PC-9 (cell line): ENCODE data around the gene C18orf54. TPM values are rescaled to one million over a fixed set of nuclear protein-coding genes. Genes with fewer than 3 reads are reported as not detected.
"Not testable (repeated sequence)": the region's sequence is repeated elsewhere in the genome, so short reads cannot be mapped to it uniquely, and the experiment has no call there.

Source experiments
- BruUV-seq: library from RNA; stranded (reverse); fragments of 400-500 nt; replicated peaks from 2 replicates; lab custom pipeline; 2021; lab: Mats Ljungman, UMichigan
- CTCF ChIA-PET: fragments of 300-600 bp; sonication (Branson Sonifier 250); formaldehyde crosslinking; loops from one replicate; lab custom pipeline; 2022; ENCODE audit warnings: antibody characterized with exemption; lab: Charles Lee
- POLR2A ChIA-PET: fragments of 300-600 bp; sonication (Branson Sonifier 250); formaldehyde crosslinking; loops from one replicate; lab custom pipeline; 2022; ENCODE audit warnings: antibody characterized with exemption; ENCODE audit not compliant: unreplicated experiment; lab: Charles Lee
- DNase-seq, 2 experiments: peaks; one replicate each; pipeline versions ENCODE4 v3.0.0 to v3.0.0-alpha.2; 2015 to 2022; ENCODE audit warnings: mixed read lengths in 1 of 2
- H2AFZ ChIP-seq: fragments of 200-600 bp; sonication (generic); 2 replicates; pipeline ENCODE4 v1.8.1; 2017; ENCODE audit warnings: antibody characterized with exemption
- H3F3A ChIP-seq: fragments of 200-600 bp; sonication (generic); 2 replicates; pipeline ENCODE4 v1.8.1; 2017; ENCODE audit warnings: antibody characterized with exemption, mild to moderate bottlenecking, low read depth; ENCODE audit not compliant: insufficient read depth
- H3K27ac ChIP-seq: fragments of 200-600 bp; sonication (generic); 2 replicates; pipeline ENCODE4 v1.6.1; 2016; ENCODE audit warnings: mixed run types
- H3K27me3 ChIP-seq: fragments of 200-600 bp; sonication (generic); 2 replicates; pipeline ENCODE4 v1.6.1; 2016; ENCODE audit warnings: low read depth, mixed run types; ENCODE audit not compliant: insufficient read depth
- H3K36me3 ChIP-seq: fragments of 200-600 bp; sonication (generic); 2 replicates; pipeline ENCODE4 v1.6.1; 2016; ENCODE audit warnings: low read depth, mixed run types
- H3K4me1 ChIP-seq: fragments of 200-600 bp; sonication (generic); replicated peaks from 2 replicates; pipeline ENCODE4 v1.6.1; 2016; ENCODE audit warnings: mixed run types; ENCODE audit not compliant: insufficient read depth
- H3K4me2 ChIP-seq: fragments of 200-600 bp; sonication (generic); 2 replicates; pipeline ENCODE4 v1.6.1; 2017; ENCODE audit warnings: mixed run types
- H3K4me3 ChIP-seq: fragments of 200-600 bp; sonication (generic); 2 replicates; pipeline ENCODE4 v1.6.1; 2016; ENCODE audit warnings: mixed run types
- H3K79me2 ChIP-seq: fragments of 200-600 bp; sonication (generic); 2 replicates; pipeline ENCODE4 v1.6.1; 2017; ENCODE audit warnings: low read depth, mixed run types
- H3K9me2 ChIP-seq: fragments of 200-600 bp; sonication (generic); 2 replicates; pipeline ENCODE4 v1.8.1; 2017; ENCODE audit warnings: mild to moderate bottlenecking; ENCODE audit not compliant: insufficient read depth
- H3K9me3 ChIP-seq: fragments of 200-600 bp; sonication (generic); 2 replicates; pipeline ENCODE4 v1.8.1; 2016; ENCODE audit warnings: low read depth; ENCODE audit not compliant: insufficient read depth
- H4K20me1 ChIP-seq: fragments of 200-600 bp; sonication (generic); 2 replicates; pipeline ENCODE4 v1.8.1; 2017; ENCODE audit not compliant: insufficient read depth
- EZH2 ChIP-seq: fragments of 200-600 bp; sonication (generic); IDR thresholded peaks from 2 replicates; pipeline ENCODE4 v1.8.0; 2017; ENCODE audit warnings: antibody characterized with exemption, low read depth
- intact Hi-C: fragments of 100-400 bp; cut with micrococcal nuclease; formaldehyde crosslinking; loops from one replicate; pipeline ENCODE4 v1.10.0; 2022; ENCODE audit not compliant: unreplicated experiment
- total RNA-seq: library from RNA; stranded (reverse); gene quantifications from 2 replicates; pipeline ENCODE4 v1.2.3, GENCODE V29; 2021
- TF ChIP-seq, protein P1 (sequence below): fragments of 200-600 bp; sonication (generic); conservative IDR thresholded peaks from 2 replicates; pipeline ENCODE4 v1.6.1; 2017; ENCODE audit warnings: mixed run types, antibody characterized with exemption, mild to moderate bottlenecking, moderate library complexity

Gene C18orf54
- total RNA-seq, 1 experiment from 2014 or later, result 7.6 TPM

DNA sequence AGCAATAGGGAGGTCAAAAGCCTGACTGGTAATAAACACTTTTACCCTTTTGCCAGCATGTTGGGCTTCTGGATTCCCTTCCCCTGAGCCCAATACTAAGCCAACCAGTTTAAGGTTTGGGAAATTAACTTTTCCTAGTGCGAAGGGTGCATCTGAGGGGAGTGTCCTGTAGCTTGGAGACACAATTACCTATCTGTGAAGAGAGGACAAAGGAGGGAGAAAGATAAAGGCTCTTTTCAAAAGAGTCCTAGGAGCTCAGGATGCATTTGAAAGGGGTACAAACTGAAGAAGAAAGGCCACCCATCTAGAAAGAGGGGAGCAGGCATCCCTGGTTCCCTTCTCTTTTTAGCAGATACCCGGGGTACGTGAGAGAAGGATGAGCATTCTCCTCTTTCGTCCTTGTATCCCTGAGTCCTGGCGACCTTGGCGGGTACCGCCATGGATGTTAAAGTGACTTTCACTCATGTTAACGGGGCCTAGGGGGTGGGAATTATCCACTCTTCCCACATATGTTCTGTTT, 25.1 kb downstream of the C18orf54 start:
- Histone ChIP-seq H3K9me2 (no peaks in the 10 kb centered on the region), H3K9me3 (peaks cover 7% of the 10 kb centered on the region), H3K27me3 (no peaks in the 10 kb centered on the region), H3K4me3 (no peak overlapping the region), H3K4me2 (no peak overlapping the region), H3K27ac (no peak overlapping the region), H3F3A (no peaks in the 10 kb centered on the region), H4K20me1 (no peaks in the 10 kb centered on the region), H2AFZ (no peak overlapping the region), H3K79me2 (no peaks in the 10 kb centered on the region), H3K36me3 (no peaks in the 10 kb centered on the region), H3K4me1 (peaks cover 7% of the 10 kb centered on the region)
- no TSS peak for BruUV-seq
- POLR2A ChIA-PET, result no interaction called here
- intact Hi-C loops, result no loop called here
- no peak for DNase-seq
- TF ChIP-seq EZH2, result no peak
- TF ChIP-seq, protein P1, sequence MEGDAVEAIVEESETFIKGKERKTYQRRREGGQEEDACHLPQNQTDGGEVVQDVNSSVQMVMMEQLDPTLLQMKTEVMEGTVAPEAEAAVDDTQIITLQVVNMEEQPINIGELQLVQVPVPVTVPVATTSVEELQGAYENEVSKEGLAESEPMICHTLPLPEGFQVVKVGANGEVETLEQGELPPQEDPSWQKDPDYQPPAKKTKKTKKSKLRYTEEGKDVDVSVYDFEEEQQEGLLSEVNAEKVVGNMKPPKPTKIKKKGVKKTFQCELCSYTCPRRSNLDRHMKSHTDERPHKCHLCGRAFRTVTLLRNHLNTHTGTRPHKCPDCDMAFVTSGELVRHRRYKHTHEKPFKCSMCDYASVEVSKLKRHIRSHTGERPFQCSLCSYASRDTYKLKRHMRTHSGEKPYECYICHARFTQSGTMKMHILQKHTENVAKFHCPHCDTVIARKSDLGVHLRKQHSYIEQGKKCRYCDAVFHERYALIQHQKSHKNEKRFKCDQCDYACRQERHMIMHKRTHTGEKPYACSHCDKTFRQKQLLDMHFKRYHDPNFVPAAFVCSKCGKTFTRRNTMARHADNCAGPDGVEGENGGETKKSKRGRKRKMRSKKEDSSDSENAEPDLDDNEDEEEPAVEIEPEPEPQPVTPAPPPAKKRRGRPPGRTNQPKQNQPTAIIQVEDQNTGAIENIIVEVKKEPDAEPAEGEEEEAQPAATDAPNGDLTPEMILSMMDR, result no peak
- CTCF ChIA-PET, result no interaction called here

DNA sequence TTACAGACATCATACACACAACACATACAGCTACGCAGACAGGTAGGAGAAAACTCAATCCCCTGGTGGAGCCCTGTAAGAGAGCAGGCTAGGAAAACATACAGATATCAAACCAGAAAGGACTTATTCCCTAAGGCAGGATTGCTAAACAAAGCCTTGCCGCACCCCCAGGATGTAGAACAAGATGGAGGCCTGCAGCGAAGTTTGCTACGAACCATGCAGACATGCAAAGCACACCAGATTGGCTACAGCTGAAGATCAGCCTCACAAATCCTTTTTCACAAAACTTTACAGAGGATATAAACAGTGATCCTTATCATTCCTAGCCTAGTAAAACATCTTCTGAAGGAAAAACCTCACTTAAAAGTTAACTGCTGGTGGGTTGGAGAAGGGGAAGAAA, 28.3 kb downstream of the C18orf54 start:
- no peak for DNase-seq
- Histone ChIP-seq H3K4me1 (peaks cover 24% of the 10 kb centered on the region), H3F3A (peaks cover 7% of the 10 kb centered on the region; the same call in 1 of the 2 replicates), H3K4me2 (no peak overlapping the region), H3K4me3 (no peak overlapping the region), H3K36me3 (no peaks in the 10 kb centered on the region), H3K9me3 (peaks cover 7% of the 10 kb centered on the region; the same call in 1 of the 2 replicates), H2AFZ (no peak overlapping the region), H4K20me1 (no peaks in the 10 kb centered on the region), H3K27ac (no peak overlapping the region), H3K9me2 (no peaks in the 10 kb centered on the region), H3K27me3 (no peaks in the 10 kb centered on the region), H3K79me2 (no peaks in the 10 kb centered on the region)
- TF ChIP-seq EZH2, result no peak
- TF ChIP-seq, protein P1, result no peak
- POLR2A ChIA-PET, result no interaction called here
- CTCF ChIA-PET, result no interaction called here
- intact Hi-C loops, result no loop called here
- BruUV-seq, result no TSS peak

DNA sequence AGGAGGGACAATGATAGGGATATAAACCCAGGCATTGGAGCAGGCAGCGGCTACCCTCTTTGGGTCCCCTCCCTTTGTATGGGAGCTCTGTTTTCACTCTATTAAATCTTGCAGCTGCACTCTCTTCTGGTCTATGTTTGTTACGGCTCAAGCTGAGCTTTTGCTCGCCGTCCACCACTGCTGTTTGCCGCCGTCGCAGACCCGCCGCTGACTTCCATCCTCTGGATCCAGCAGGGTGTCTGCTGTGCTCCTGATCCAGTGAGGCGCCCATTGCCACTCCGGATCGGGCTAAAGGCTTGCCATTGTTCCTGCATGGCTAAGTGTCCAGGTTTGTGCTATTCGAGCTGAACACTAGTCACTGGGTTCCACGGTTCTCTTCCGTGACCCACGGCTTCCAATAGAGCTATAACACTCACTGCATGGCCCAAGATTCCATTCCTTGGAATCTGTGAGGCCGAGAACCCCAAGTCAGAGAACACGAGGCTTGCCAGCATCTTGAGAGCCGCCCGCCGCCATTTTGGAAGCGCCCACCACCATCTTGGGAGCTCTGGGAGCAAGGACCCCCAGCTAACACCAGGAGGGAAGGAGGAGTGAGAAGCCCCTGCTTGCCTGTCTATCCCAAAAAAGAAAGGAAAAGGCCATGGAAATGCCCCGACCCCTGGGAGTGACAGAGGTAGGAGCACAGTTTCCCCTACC, 29.2 kb downstream of the C18orf54 start:
- POLR2A ChIA-PET, H3K4me3 ChIP-seq, H3K27me3 ChIP-seq, H3F3A ChIP-seq, BruUV-seq, H3K4me2 ChIP-seq, H3K9me2 ChIP-seq, H3K27ac ChIP-seq, H3K9me3 ChIP-seq, H4K20me1 ChIP-seq, intact Hi-C loops, H3K79me2 ChIP-seq, CTCF ChIA-PET, H2AFZ ChIP-seq, DNase-seq, H3K36me3 ChIP-seq: not testable (repeated sequence)
- H3K4me1 ChIP-seq, result peaks cover 24% of the 10 kb centered on the region
